ENCODE results near the gene TSPAN10.
A peak's percentile ranks its signal among the peaks of the same experiment; 100 is the strongest.

TSPAN10 gene

GRCh38 chr17:81601525-81602120, 35.4 kb upstream of the TSPAN10 start:
- no peak overlapping the region for H3K4me3 ChIP-seq (ENCODE audit: low read depth, low read length)
- TF ChIP-seq CTCF (conservative IDR thresholded peaks at IDR 0.05; ENCODE audit: low read depth, low read length), result peak; percentile 83
- peak; percentile 88 for DNase-seq (ENCODE audit: low read depth)

GRCh38 chr17:81603846-81604610, 33.0 kb upstream of the TSPAN10 start:
- no peak for TF ChIP-seq CTCF (conservative IDR thresholded peaks at IDR 0.05; ENCODE audit: low read depth, low read length)
- no peak overlapping the region for H3K4me3 ChIP-seq (ENCODE audit: low read depth, low read length)
- DNase-seq (ENCODE audit: low read depth), result no peak

GRCh38 chr17:81607431-81607830, 29.6 kb upstream of the TSPAN10 start:
- DNase-seq (ENCODE audit: low read depth), result peak; percentile 44
- no peak for TF ChIP-seq CTCF (conservative IDR thresholded peaks at IDR 0.05; ENCODE audit: low read depth, low read length)
- H3K4me3 ChIP-seq (ENCODE audit: low read depth, low read length), result no peak overlapping the region

- no peak for TF ChIP-seq CTCF (conservative IDR thresholded peaks at IDR 0.05; ENCODE audit: low read depth, low read length)
- DNase-seq (ENCODE audit: low read depth), result peak; percentile 69
Observed at GRCh38 chr17:81608082-81608481, 28.9 kb upstream of the TSPAN10 start.

GRCh38 chr17:81608605-81609004, 28.4 kb upstream of the TSPAN10 start:
- H3K4me3 ChIP-seq (ENCODE audit: low read depth, low read length), result no peak overlapping the region
- TF ChIP-seq CTCF (conservative IDR thresholded peaks at IDR 0.05; ENCODE audit: low read depth, low read length), result no peak
- DNase-seq (ENCODE audit: low read depth), result no peak

More at GRCh38 chr17:81608082-81608481, 28.9 kb upstream of the TSPAN10 start:
- H3K4me3 ChIP-seq (ENCODE audit: low read depth, low read length), result no peak overlapping the region

GRCh38 chr17:81609541-81610311, 27.3 kb upstream of the TSPAN10 start:
- no peak for TF ChIP-seq CTCF (conservative IDR thresholded peaks at IDR 0.05; ENCODE audit: low read depth, low read length)
- no peak overlapping the region for H3K4me3 ChIP-seq (ENCODE audit: low read depth, low read length)
- DNase-seq (ENCODE audit: low read depth), result no peak

Measured in choroid plexus epithelial cell (primary cell).